OCI-M2 (cell line): ENCODE results near the gene F5.
"Not testable (repeated sequence)": the region's sequence is repeated elsewhere in the genome, so short reads cannot be mapped to it uniquely, and the experiment has no call there.

ENCODE experiments used
- DNase-seq: peaks from one replicate; lab custom pipeline; 2025; ENCODE audit not compliant: unreplicated experiment; lab: John Stamatoyannopoulos, UW

F5 gene

GRCh38 chr1:169546087-169546995 is 39.9 kb downstream of the F5 start:
- DNase-seq = no peak

GRCh38 chr1:169545472-169545871 is 40.8 kb downstream of the F5 start:
- no peak for DNase-seq

- DNase-seq = no peak
These were observed 47.0 kb downstream of the F5 start for GRCh38 chr1:169538998-169539871.

- no peak for DNase-seq
These were observed 51.6 kb downstream of the F5 start for GRCh38 chr1:169534653-169535052.

- not testable (repeated sequence) for DNase-seq
These were observed 52.6 kb downstream of the F5 start for GRCh38 chr1:169533528-169534190.

GRCh38 chr1:169530448-169530847 is 55.8 kb downstream of the F5 start:
- no peak for DNase-seq

- DNase-seq = no peak
These were observed 57.1 kb downstream of the F5 start for GRCh38 chr1:169529068-169529642.

- DNase-seq = no peak
These were observed 57.8 kb downstream of the F5 start for GRCh38 chr1:169528215-169529067.

GRCh38 chr1:169527451-169528214 is 58.6 kb downstream of the F5 start:
- no peak for DNase-seq

GRCh38 chr1:169527001-169527400 is 59.3 kb downstream of the F5 start:
- DNase-seq = no peak

- DNase-seq = no peak
These were observed 60.0 kb downstream of the F5 start for GRCh38 chr1:169526120-169526832.

- DNase-seq = no peak
These were observed 60.9 kb downstream of the F5 start for GRCh38 chr1:169525391-169525790.

- no peak for DNase-seq
These were observed 62.4 kb downstream of the F5 start for GRCh38 chr1:169523904-169524303.

- no peak for DNase-seq
These were observed 65.1 kb downstream of the F5 start for GRCh38 chr1:169521226-169521625.

- no peak for DNase-seq
These were observed 68.6 kb downstream of the F5 start for GRCh38 chr1:169517558-169518186.

- DNase-seq = no peak
These were observed 70.6 kb downstream of the F5 start for GRCh38 chr1:169515641-169516040.

GRCh38 chr1:169514566-169515270 is 71.6 kb downstream of the F5 start:
- DNase-seq = no peak

GRCh38 chr1:169513208-169513607 is 73.1 kb downstream of the F5 start:
- no peak for DNase-seq
